Esophagus squamous epithelium (tissue), 4 donors: ENCODE data around the gene CCRL2.

ENCODE experiments used
- CTCF ChIP-seq, 6 experiments: fragments of 450-650 bp in 4 of 6; fragments of 200-600 bp in 2 of 6; sonication (generic) in 2 of 6; IDR thresholded peaks; one replicate each; pipeline ENCODE4 v1.5.1; 2016 to 2019; ENCODE audit warnings: antibody characterized with exemption in 6 of 6, mild to moderate bottlenecking in 4 of 6, moderate library complexity in 4 of 6
- POLR2A ChIP-seq, 4 donors: fragments of 450-650 bp; IDR thresholded peaks; one replicate each; pipeline ENCODE4 v1.6.1; 2017; ENCODE audit warnings: antibody characterized with exemption in 4 of 4, mild to moderate bottlenecking in 4 of 4, moderate library complexity in 3 of 4

- TF ChIP-seq POLR2A (IDR thresholded peaks at IDR 0.05), result no peak
- TF ChIP-seq CTCF (IDR thresholded peaks at IDR 0.05), result no peak
Measured at GRCh38 chr3:46399557-46399956, 7.5 kb upstream of the CCRL2 start.
